Measurements from ENCODE around the gene RAB44.
A peak's percentile ranks its signal among the peaks of the same experiment; 100 is the strongest.

Gene RAB44

GRCh38 chr6:36677059-36677749, 20.4 kb upstream of the RAB44 start:
- FAIRE-seq (no peak), DNase-seq (ENCODE audit: insufficient read length, low spot score) (no peak)
- TF ChIP-seq POLR2AphosphoS5 (IDR thresholded peaks at IDR 0.05; ENCODE audit: low read depth, low read length) (no peak), TAF1 (IDR thresholded peaks at IDR 0.05; ENCODE audit: low read depth, low read length) (no peak), SPI1 (IDR thresholded peaks at IDR 0.05; ENCODE audit: low read depth, low read length) (no peak)

GRCh38 chr6:36677753-36678487, 19.7 kb upstream of the RAB44 start:
- DNase-seq (ENCODE audit: insufficient read length, low spot score) (no peak), FAIRE-seq (peak; percentile 35)
- no peak for TF ChIP-seq POU2F2 (IDR thresholded peaks at IDR 0.05; ENCODE audit: low read depth, low read length)
- TF ChIP-seq PAX5 (IDR thresholded peaks at IDR 0.05; ENCODE audit: insufficient read depth, low read length, severe bottlenecking) = no peak
- TF ChIP-seq TAF1 (IDR thresholded peaks at IDR 0.05; ENCODE audit: low read depth, low read length) = no peak
- TF ChIP-seq POLR2AphosphoS5 (IDR thresholded peaks at IDR 0.05; ENCODE audit: low read depth, low read length) = no peak
- no peak for TF ChIP-seq POLR2A (IDR thresholded peaks at IDR 0.05; ENCODE audit: low read depth, low read length)
- TF ChIP-seq SPI1 (IDR thresholded peaks at IDR 0.05; ENCODE audit: low read depth, low read length) = no peak

- TF ChIP-seq PAX5 (IDR thresholded peaks at IDR 0.05; ENCODE audit: insufficient read depth, low read length, severe bottlenecking) = peak; percentile 6
- peak; percentile 98 for TF ChIP-seq POLR2AphosphoS5 (IDR thresholded peaks at IDR 0.05; ENCODE audit: low read depth, low read length)
- TF ChIP-seq POLR2A (IDR thresholded peaks at IDR 0.05; ENCODE audit: low read depth, low read length) = peak; percentile 98
- peak; percentile 91 for TF ChIP-seq POU2F2 (IDR thresholded peaks at IDR 0.05; ENCODE audit: low read depth, low read length)
- no peak for TF ChIP-seq SPI1 (IDR thresholded peaks at IDR 0.05; ENCODE audit: low read depth, low read length)
- TF ChIP-seq TAF1 (IDR thresholded peaks at IDR 0.05; ENCODE audit: low read depth, low read length) = peak; percentile 90
- peak; percentile 73 for FAIRE-seq
- DNase-seq (ENCODE audit: insufficient read length, low spot score) = peak; percentile 70
These were observed 19.1 kb upstream of the RAB44 start, which contains the start of gene CDKN1A for GRCh38 chr6:36678488-36679042. Gene CDKN1A, plus strand, starts transcription at chr6:36678714. Its CDS starts 5,388 bp downstream, at chr6:36684102.

GRCh38 chr6:36679043-36679833, 18.4 kb upstream of the RAB44 start:
- FAIRE-seq (no peak), DNase-seq (ENCODE audit: insufficient read length, low spot score) (no peak)
- TF ChIP-seq PAX5 (IDR thresholded peaks at IDR 0.05; ENCODE audit: insufficient read depth, low read length, severe bottlenecking) (no peak), POLR2A (IDR thresholded peaks at IDR 0.05; ENCODE audit: low read depth, low read length) (peak; percentile 60; the same call in 1 of the 2 replicates), POLR2AphosphoS5 (IDR thresholded peaks at IDR 0.05; ENCODE audit: low read depth, low read length) (peak; percentile 74; the same call in 1 of the 2 replicates), TAF1 (IDR thresholded peaks at IDR 0.05; ENCODE audit: low read depth, low read length) (no peak), SPI1 (IDR thresholded peaks at IDR 0.05; ENCODE audit: low read depth, low read length) (no peak), POU2F2 (IDR thresholded peaks at IDR 0.05; ENCODE audit: low read depth, low read length) (no peak)

DNA sequence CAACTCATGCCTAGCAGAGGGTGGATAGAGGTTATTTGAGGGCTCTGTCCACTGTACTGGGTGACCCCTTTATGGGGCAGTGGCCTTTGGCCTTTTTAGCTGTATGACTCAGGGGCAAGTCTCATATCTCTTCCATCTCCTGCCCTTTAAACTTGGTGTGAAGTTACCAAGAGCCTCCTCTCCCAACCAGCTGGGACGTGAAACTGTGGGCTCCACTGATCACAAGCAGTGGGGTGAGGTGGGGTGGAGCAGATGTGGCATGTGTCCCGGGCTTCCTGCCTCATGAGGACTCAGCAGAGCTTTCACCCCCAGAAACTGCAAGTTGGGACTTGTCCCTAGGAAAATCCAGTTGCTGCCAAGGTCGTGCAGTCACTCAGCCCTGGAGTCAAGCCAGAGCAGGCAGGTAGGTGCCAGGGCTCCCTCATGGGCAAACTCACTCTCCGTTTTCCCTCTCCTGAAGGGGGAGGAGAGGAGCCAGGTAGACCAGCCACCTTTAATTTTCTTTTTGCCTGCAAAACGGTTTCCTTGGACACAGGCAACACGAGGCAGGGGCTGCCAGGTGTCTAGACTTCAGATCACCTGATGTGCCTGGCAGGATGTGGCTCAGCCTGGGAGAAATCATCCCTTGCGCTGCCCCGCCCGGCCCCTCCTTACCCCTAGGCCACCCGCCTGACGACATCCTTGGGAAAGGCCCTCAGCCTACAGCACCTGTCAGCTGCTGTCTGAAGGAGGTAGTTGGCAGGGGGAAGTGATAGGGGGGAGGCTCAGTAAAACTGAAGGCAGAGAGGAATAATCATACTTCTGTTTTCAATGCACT, 15.1 kb upstream of the RAB44 start:
- TF ChIP-seq POLR2A (IDR thresholded peaks at IDR 0.05; ENCODE audit: low read depth, low read length) (no peak; the same call in 1 of the 2 replicates), SPI1 (IDR thresholded peaks at IDR 0.05; ENCODE audit: low read depth, low read length) (peak; percentile 65)
- FAIRE-seq = peak; percentile 87
- DNase-seq (ENCODE audit: insufficient read length, low spot score) = no peak

- FAIRE-seq = no peak
- no peak for DNase-seq (ENCODE audit: insufficient read length, low spot score)
- TF ChIP-seq POLR2A (IDR thresholded peaks at IDR 0.05; ENCODE audit: low read depth, low read length) (no peak), POLR2AphosphoS5 (IDR thresholded peaks at IDR 0.05; ENCODE audit: low read depth, low read length) (no peak), POU2F2 (IDR thresholded peaks at IDR 0.05; ENCODE audit: low read depth, low read length) (no peak), SPI1 (IDR thresholded peaks at IDR 0.05; ENCODE audit: low read depth, low read length) (no peak), PAX5 (IDR thresholded peaks at IDR 0.05; ENCODE audit: insufficient read depth, low read length, severe bottlenecking) (no peak), TAF1 (IDR thresholded peaks at IDR 0.05; ENCODE audit: low read depth, low read length) (no peak)
These were observed 14.4 kb upstream of the RAB44 start for GRCh38 chr6:36683145-36683655.

DNA sequence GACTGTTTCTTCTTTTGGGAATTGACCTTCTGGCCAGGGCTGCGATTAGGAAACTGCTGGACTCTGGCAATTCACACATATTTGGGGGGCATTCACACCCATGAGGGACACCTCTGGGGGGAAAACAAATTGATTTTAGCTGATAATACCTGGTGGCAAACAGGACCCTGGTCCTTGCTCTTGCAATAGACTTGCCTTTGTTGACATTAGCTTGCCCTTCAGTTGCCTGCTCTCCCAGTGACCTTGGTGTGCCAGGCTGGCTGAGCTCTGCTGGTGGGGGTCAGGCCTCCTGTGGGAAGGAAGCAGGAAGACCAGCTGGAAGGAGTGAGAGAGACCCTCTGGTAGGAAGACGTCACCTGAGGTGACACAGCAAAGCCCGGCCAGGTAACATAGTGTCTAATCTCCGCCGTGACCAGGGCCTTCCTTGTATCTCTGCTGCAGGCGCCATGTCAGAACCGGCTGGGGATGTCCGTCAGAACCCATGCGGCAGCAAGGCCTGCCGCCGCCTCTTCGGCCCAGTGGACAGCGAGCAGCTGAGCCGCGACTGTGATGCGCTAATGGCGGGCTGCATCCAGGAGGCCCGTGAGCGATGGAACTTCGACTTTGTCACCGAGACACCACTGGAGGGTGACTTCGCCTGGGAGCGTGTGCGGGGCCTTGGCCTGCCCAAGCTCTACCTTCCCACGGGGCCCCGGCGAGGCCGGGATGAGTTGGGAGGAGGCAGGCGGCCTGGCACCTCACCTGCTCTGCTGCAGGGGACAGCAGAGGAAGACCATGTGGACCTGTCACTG, 13.8 kb upstream of the RAB44 start:
- TF ChIP-seq POLR2AphosphoS5 (IDR thresholded peaks at IDR 0.05; ENCODE audit: low read depth, low read length) (peak; percentile 65), PAX5 (IDR thresholded peaks at IDR 0.05; ENCODE audit: insufficient read depth, low read length, severe bottlenecking) (no peak), SPI1 (IDR thresholded peaks at IDR 0.05; ENCODE audit: low read depth, low read length) (no peak), POU2F2 (IDR thresholded peaks at IDR 0.05; ENCODE audit: low read depth, low read length) (0 out of 2 replicates have a peak, but pooled peaks have one; percentile 34), POLR2A (IDR thresholded peaks at IDR 0.05; ENCODE audit: low read depth, low read length) (no peak), TAF1 (IDR thresholded peaks at IDR 0.05; ENCODE audit: low read depth, low read length) (no peak)
- DNase-seq (ENCODE audit: insufficient read length, low spot score) (no peak), FAIRE-seq (no peak)

- TF ChIP-seq POLR2AphosphoS5 (IDR thresholded peaks at IDR 0.05; ENCODE audit: low read depth, low read length) (peak; percentile 40; the same call in 1 of the 2 replicates), POLR2A (IDR thresholded peaks at IDR 0.05; ENCODE audit: low read depth, low read length) (no peak), TAF1 (IDR thresholded peaks at IDR 0.05; ENCODE audit: low read depth, low read length) (no peak), PAX5 (IDR thresholded peaks at IDR 0.05; ENCODE audit: insufficient read depth, low read length, severe bottlenecking) (no peak), SPI1 (IDR thresholded peaks at IDR 0.05; ENCODE audit: low read depth, low read length) (no peak), POU2F2 (IDR thresholded peaks at IDR 0.05; ENCODE audit: low read depth, low read length) (no peak)
- peak; percentile 38 for FAIRE-seq
- no peak for DNase-seq (ENCODE audit: insufficient read length, low spot score)
These were observed 13.2 kb upstream of the RAB44 start for GRCh38 chr6:36684447-36684812.

Measured in GM12891 (cell line).